Measurements from ENCODE around the gene KRABD2.

DNA sequence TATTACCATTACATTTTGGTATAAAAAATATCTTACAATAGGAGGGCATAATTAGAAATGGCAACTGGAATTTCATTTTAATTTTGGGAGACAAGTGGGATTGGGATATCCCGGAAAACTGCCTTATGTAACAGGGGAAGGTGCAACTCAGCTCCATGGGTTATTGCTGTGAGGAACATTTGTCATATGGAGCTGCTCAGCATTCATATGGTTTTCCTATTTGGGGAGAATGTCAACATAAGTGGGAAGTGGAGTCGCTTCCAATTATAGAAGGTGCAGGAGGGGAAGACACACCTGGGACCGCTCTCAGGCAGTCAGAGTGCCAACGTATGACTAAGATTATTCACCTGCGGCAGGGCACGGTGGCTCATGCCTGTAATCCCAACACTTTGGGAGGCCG lies 26.2 kb downstream of the KRABD2 start:
- TF ChIP-seq EZH2 (IDR thresholded peaks at IDR 0.05) (no peak), CTCF (IDR thresholded peaks at IDR 0.05) (no peak)

Measured in neural progenitor cell (in vitro differentiated cells).